ENCODE results near the gene SCGB1C2.
"Not testable (repeated sequence)": the region's sequence is repeated elsewhere in the genome, so short reads cannot be mapped to it uniquely, and the experiment has no call there.

SCGB1C2 gene

DNA sequence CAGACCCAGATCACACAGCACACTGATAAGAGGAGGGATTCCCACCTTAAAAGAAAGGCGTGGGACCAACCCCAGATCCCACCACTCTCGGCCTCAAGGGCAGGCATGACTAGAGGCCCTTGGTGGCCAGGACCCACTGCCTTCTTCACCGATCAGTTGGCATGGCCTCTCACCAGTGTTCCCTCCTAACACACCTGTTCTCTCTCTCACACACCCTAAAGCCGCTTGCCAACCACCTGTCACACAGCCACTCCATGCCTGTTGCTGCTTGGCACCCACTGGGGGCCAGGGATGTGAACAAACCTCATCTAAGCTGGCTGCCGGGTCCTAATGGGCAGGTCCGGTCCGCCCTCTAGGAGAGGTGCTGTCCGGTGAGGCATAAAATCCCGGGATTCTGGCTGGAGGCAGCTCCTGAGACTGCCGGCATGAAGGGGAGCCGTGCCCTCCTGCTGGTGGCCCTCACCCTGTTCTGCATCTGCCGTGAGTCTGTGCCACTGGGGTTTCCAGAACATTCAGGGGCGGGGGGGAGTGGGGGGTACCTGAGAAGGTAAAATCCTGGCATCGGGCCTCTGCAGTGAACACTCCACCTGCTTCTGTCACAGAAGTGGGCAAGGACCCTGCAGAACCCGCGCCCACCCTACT, at the start of gene SCGB1C2:
SCGB1C2 (plus strand) TSS at position 404 of the 642 bp plus-strand sequence; CDS start at position 426, 22 bp downstream.
- not testable (repeated sequence) for DNase-seq (ENCODE audit: low read depth, low spot score)

DNA sequence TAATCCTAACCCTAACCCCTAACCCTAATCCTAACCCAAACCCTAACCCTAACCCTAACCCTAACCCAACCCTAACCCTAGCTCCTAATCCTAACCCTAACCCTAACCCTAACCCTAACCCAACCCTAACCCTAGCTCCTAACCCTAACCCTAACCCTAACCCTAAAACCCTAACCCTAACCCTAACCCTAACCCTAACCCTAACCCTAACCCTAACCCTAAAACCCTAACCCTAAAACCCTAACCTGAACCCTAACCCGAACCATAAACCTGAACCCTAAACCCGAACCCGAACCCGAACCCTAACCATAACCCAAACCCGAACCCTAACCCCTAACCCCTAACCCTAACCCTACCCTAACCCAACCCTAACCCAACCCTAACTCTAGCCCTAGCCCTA, 24.3 kb upstream of the SCGB1C2 start:
- DNase-seq (ENCODE audit: low read depth, low spot score); H3K36me3 ChIP-seq (ENCODE audit: insufficient read depth, insufficient read length, low read length); H3K9ac ChIP-seq (ENCODE audit: insufficient read length, low read depth); H3K9me3 ChIP-seq (ENCODE audit: insufficient read depth, low read length); H3K27me3 ChIP-seq (ENCODE audit: insufficient read depth, insufficient read length); H3K4me1 ChIP-seq (ENCODE audit: insufficient read depth, insufficient read length); H3K4me3 ChIP-seq (ENCODE audit: insufficient read length, low read depth): not testable (repeated sequence)

More for the DNA sequence above, at the start of gene SCGB1C2:
- H3K27me3 ChIP-seq (ENCODE audit: insufficient read depth, insufficient read length); H3K4me3 ChIP-seq (ENCODE audit: insufficient read length, low read depth); H3K9ac ChIP-seq (ENCODE audit: insufficient read length, low read depth); H3K36me3 ChIP-seq (ENCODE audit: insufficient read depth, insufficient read length, low read length); H3K9me3 ChIP-seq (ENCODE audit: insufficient read depth, low read length); H3K4me1 ChIP-seq (ENCODE audit: insufficient read depth, insufficient read length): not testable (repeated sequence)

DNA sequence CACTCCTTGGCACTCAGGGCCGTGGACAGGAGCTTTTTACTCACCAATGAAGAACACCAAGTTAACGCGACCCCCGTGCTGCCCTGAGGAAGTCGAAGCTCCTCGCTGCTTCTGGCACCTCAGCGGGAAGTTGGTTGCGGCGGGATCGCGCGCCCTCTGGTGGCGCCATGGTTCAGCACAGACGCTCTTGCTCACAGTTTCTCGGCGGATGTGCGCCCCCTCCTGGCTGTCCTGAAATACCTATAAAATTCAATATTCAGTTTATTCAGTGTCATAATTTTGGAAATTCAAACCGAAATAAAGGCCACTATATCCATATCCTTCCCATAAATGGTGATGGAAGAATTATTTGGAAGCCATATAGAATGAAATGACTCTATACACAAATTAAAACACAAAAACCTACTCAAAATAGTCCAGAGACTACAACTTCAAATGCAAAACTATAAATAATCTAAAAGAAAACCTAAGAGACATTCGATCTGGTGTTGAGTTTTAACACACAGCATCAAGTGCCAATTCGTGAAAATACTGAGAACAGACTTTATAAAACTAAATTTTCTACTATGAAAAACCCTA, 18.9 kb upstream of the SCGB1C2 start:
- H3K9ac ChIP-seq (ENCODE audit: insufficient read length, low read depth); H3K27me3 ChIP-seq (ENCODE audit: insufficient read depth, insufficient read length); H3K4me3 ChIP-seq (ENCODE audit: insufficient read length, low read depth); H3K4me1 ChIP-seq (ENCODE audit: insufficient read depth, insufficient read length); DNase-seq (ENCODE audit: low read depth, low spot score); H3K36me3 ChIP-seq (ENCODE audit: insufficient read depth, insufficient read length, low read length); H3K9me3 ChIP-seq (ENCODE audit: insufficient read depth, low read length): not testable (repeated sequence)

DNA sequence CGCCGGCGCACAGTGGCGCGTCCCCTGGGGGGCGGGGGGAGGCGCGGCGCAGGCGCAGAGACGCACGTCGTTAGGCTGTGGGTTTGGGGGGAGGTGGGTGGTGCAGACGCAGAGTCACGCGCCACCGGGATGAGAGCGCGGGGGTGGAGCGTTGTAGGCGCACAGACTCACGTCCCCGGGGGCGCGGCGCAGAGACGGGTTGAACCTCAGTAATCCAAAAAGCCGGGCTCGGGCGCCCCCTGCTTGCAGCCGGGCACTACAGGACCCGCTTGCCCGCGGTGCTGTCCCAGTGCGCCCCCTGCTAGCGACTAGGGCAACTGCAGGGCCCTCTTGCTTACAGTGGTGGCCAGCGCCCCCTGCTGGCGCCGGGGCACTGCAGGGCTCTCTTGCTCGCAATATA, 3.4 kb upstream of the SCGB1C2 start:
- H3K27me3 ChIP-seq (ENCODE audit: insufficient read depth, insufficient read length); H3K9ac ChIP-seq (ENCODE audit: insufficient read length, low read depth); DNase-seq (ENCODE audit: low read depth, low spot score); H3K4me1 ChIP-seq (ENCODE audit: insufficient read depth, insufficient read length); H3K9me3 ChIP-seq (ENCODE audit: insufficient read depth, low read length); H3K36me3 ChIP-seq (ENCODE audit: insufficient read depth, insufficient read length, low read length); H3K4me3 ChIP-seq (ENCODE audit: insufficient read length, low read depth): not testable (repeated sequence)

DNA sequence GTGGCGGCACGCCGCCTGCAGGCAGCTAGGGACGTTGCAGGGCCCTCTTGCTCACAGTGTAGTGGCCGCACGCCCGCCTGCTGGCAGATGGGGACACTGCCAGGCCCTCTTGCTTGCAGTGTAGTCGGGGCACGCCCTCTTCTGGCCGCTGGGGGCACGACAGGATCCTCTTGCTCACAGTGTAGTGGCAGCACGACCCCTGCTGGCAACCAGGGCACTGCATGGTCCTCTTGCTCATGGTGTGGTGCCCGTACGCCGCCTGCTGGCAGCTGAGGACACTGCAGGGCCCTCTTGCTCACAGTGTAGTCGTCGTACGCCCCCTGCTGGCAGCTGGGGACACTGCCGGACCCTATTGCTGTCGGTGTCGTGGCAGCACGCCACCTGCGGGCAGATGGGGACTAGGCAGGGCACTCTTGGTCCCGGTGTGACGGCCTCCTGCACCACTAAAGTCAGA, 3.0 kb upstream of the SCGB1C2 start:
- not testable (repeated sequence) for H3K9ac ChIP-seq (ENCODE audit: insufficient read length, low read depth); H3K4me1 ChIP-seq (ENCODE audit: insufficient read depth, insufficient read length); H3K27me3 ChIP-seq (ENCODE audit: insufficient read depth, insufficient read length); DNase-seq (ENCODE audit: low read depth, low spot score); H3K4me3 ChIP-seq (ENCODE audit: insufficient read length, low read depth); H3K36me3 ChIP-seq (ENCODE audit: insufficient read depth, insufficient read length, low read length); H3K9me3 ChIP-seq (ENCODE audit: insufficient read depth, low read length)

DNA sequence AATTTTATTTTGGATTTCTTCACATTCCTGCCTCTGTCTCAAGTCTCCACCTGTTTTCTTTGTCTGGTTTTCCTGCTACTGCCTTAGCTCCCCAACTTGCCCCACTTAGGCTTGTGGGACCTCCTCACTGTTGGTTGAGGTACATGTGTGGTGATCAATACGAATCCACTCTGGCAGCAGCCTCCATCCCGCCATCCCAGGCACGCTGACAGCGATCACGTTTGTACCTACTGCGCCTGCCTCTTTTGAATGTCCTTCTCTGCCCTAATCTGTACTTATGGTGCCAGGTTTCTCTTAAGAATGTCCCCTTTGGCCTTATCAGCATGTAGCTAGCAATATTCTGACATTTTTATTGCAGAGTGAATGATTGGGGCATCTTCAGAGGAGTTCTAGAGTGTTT, 2.3 kb upstream of the SCGB1C2 start:
- not testable (repeated sequence) for H3K9ac ChIP-seq (ENCODE audit: insufficient read length, low read depth); H3K9me3 ChIP-seq (ENCODE audit: insufficient read depth, low read length); DNase-seq (ENCODE audit: low read depth, low spot score); H3K4me1 ChIP-seq (ENCODE audit: insufficient read depth, insufficient read length); H3K27me3 ChIP-seq (ENCODE audit: insufficient read depth, insufficient read length); H3K4me3 ChIP-seq (ENCODE audit: insufficient read length, low read depth); H3K36me3 ChIP-seq (ENCODE audit: insufficient read depth, insufficient read length, low read length)

DNA sequence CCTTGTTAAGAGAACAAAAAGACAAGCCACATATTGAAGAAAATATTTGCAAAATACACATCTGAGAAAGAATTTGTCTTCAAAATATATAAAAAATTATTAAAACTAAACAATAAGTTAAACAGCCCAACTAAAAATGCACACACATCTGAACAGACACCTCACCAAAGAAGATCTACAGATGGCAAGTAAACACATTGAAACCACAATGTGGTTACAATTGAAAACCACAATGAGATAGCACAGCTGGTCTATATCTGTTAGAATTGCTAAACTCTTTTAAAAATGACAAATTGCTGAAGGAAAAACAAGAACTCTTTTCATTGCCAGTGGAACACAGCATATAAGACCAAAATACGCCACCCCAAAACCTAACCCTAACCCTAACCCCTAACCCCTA, 1.5 kb upstream of the SCGB1C2 start:
- H3K9me3 ChIP-seq (ENCODE audit: insufficient read depth, low read length); DNase-seq (ENCODE audit: low read depth, low spot score); H3K4me1 ChIP-seq (ENCODE audit: insufficient read depth, insufficient read length); H3K9ac ChIP-seq (ENCODE audit: insufficient read length, low read depth); H3K4me3 ChIP-seq (ENCODE audit: insufficient read length, low read depth); H3K36me3 ChIP-seq (ENCODE audit: insufficient read depth, insufficient read length, low read length); H3K27me3 ChIP-seq (ENCODE audit: insufficient read depth, insufficient read length): not testable (repeated sequence)

DNA sequence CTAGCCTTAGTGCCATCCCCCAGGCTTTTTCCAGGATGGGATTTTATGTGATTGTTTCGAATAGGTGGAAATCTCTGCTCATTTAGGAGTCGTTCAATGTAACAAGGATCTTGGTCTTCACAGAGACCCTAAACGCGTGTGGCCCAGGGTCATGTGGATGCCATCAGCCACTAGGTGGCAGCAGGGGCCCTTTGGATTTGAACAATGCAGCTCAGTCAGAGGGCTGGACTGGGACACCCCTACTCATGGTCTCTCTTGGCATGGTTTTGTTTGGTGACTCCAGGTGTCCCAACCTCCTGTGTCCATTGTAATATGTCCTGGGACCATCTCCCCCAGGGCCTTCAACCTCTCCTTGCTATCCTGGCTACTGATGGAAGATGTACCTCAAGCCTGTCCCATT, 838 bp upstream of the SCGB1C2 start:
- H3K4me1 ChIP-seq (ENCODE audit: insufficient read depth, insufficient read length); H3K4me3 ChIP-seq (ENCODE audit: insufficient read length, low read depth); H3K27me3 ChIP-seq (ENCODE audit: insufficient read depth, insufficient read length); H3K9me3 ChIP-seq (ENCODE audit: insufficient read depth, low read length); H3K9ac ChIP-seq (ENCODE audit: insufficient read length, low read depth); DNase-seq (ENCODE audit: low read depth, low spot score); H3K36me3 ChIP-seq (ENCODE audit: insufficient read depth, insufficient read length, low read length): not testable (repeated sequence)

DNA sequence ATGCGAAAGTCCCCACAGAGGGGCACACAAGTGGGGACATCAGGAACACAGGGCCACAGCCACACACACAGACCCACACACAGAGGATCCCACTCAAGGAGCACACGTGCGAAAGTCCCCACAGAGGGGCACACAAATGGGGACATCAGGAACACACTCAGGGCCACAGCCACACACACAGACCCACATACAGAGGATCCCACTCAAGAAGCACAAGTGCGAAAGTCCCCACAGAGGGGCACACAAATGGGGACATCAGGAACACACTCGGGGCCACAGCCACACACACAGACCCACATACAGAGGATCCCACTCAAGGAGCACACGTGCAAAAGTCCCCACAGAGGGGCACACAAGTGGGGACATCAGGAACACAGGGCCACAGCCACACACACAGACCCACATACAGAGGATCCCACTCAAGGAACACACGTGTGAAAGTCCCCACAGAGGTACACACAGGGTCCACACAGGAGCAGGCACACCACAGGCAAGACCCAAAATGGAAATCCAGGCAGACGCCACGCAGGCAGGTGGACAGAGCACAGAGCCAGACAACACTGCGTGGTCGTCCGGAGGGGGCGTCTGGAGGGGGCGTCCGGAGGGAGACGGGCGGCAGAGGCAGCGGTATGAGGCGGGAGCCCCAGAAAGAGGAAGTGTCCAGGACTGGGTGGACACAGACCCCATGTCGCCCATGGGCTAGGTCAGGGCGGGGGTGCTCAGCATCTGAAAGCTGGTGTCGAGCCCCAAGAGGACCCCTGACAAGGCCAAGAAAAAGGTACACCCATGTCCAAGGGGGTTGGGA, 2.2 kb downstream of the SCGB1C2 start:
- not testable (repeated sequence) for H3K36me3 ChIP-seq (ENCODE audit: insufficient read depth, insufficient read length, low read length); DNase-seq (ENCODE audit: low read depth, low spot score); H3K4me3 ChIP-seq (ENCODE audit: insufficient read length, low read depth); H3K9me3 ChIP-seq (ENCODE audit: insufficient read depth, low read length); H3K9ac ChIP-seq (ENCODE audit: insufficient read length, low read depth); H3K4me1 ChIP-seq (ENCODE audit: insufficient read depth, insufficient read length); H3K27me3 ChIP-seq (ENCODE audit: insufficient read depth, insufficient read length)

Measured in NT2/D1 (cell line).